GM19463 (cell line): ENCODE results near the gene B3GALT4.
A peak's percentile ranks its signal among the peaks of the same experiment; 100 is the strongest.
"Not testable (repeated sequence)": the region's sequence is repeated elsewhere in the genome, so short reads cannot be mapped to it uniquely, and the experiment has no call there.

Experiments used
- ATAC-seq: cut with Tn5 transposase; IDR thresholded peaks from one replicate; pipeline ENCODE4 v1.9.1; 2021; ENCODE audit warnings: mild to moderate bottlenecking, moderate library complexity; ENCODE audit not compliant: unreplicated experiment

B3GALT4 gene, protein sequence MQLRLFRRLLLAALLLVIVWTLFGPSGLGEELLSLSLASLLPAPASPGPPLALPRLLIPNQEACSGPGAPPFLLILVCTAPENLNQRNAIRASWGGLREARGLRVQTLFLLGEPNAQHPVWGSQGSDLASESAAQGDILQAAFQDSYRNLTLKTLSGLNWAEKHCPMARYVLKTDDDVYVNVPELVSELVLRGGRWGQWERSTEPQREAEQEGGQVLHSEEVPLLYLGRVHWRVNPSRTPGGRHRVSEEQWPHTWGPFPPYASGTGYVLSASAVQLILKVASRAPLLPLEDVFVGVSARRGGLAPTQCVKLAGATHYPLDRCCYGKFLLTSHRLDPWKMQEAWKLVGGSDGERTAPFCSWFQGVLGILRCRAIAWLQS

GRCh38 chr6:33276864-33277662 is at the start of gene B3GALT4:
B3GALT4 (plus strand) TSS chr6:33277123; CDS start chr6:33277420, 297 bp downstream.
- ATAC-seq = peak; percentile 57

- no peak for ATAC-seq
These were observed 41.7 kb upstream of the B3GALT4 start for GRCh38 chr6:33235221-33235634.

DNA sequence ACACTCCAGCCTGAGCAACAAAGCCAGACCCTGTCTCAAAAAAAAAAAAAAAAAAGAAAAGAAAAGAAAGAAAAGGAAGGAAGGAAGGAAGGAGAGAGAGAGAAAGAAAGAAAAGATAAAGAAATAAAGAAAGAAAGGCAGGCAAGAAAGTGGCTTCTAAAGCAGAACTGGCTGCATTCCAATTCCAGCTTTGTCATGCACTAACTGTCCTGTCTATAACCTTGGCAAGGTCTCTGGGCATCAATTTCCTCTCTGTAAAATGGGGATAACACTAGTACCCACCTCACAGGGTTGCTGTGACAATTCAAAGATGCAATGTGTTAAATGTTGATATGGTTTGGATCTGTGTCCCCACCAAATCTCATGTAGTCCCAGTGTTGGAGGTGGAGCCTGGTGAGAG is 40.6 kb upstream of the B3GALT4 start:
- no peak for ATAC-seq

GRCh38 chr6:33236852-33237251 is 40.1 kb upstream of the B3GALT4 start:
- no peak for ATAC-seq

DNA sequence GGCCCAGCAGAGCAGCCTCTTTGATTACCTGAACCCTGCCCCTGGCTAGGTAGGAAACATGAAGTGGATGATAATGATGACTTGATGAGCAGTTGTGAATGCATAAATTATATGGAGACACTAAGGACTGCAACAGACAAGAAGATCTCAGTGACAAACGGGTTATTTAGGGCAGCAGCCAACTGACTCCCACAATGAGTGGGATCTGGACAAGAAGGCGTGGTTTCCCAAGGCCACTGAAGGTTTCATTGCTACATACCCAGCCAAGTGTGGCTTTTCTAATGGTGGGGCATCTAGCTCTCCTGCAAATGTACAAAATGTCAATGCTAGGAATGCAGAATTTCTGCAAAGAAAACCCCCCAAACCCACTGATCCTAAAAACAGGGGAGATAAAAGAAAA is 39.2 kb upstream of the B3GALT4 start:
- ATAC-seq = no peak

- no peak for ATAC-seq
These were observed 35.0 kb upstream of the B3GALT4 start for GRCh38 chr6:33241968-33242367.

- ATAC-seq = no peak
These were observed 33.4 kb upstream of the B3GALT4 start for GRCh38 chr6:33243476-33243875.

GRCh38 chr6:33247977-33248642 is 28.8 kb upstream of the B3GALT4 start:
- no peak for ATAC-seq

GRCh38 chr6:33248643-33248931 is 28.3 kb upstream of the B3GALT4 start:
- ATAC-seq = no peak

DNA sequence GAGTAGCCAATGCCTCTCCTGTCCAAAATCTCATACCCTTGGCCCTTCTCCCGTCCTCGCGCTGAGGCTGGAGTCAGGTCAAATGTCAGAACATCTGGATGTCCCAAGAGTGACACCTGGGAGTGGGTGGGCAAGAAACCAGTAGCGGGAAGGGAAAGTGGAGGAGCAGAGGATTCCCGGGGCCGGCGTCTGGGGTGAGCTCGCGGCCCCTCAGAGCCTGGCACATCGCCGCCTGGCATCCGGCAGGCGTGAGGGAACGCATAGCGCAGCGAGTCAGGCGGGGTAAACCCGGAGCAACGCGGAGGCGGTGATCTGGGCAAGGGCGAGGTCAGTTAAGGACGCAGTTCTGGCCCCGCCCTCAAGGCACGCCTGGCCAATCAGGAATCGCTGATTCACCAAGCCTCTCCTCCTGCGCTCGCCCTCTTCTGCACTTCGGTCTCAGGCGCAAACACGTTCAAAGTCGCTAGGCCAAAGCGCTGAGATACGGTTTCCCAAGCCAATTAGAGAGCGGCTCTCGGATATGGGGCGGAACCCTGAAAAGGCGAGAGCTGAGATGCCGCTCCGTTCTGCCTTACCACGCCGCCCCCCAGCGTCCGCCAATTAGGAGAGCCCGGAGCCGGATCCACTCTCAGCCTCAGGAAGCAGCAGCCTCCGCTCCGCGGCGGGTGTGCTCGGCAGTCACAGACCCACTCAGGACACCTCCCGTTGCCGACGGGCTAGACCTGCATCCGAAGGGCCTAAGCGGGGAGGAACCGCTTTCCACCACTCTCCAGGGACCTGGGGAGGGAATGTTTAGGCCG is 27.8 kb upstream of the B3GALT4 start:
- ATAC-seq = peak; percentile 85

- no peak for ATAC-seq
These were observed 26.9 kb upstream of the B3GALT4 start for GRCh38 chr6:33249732-33250630.

DNA sequence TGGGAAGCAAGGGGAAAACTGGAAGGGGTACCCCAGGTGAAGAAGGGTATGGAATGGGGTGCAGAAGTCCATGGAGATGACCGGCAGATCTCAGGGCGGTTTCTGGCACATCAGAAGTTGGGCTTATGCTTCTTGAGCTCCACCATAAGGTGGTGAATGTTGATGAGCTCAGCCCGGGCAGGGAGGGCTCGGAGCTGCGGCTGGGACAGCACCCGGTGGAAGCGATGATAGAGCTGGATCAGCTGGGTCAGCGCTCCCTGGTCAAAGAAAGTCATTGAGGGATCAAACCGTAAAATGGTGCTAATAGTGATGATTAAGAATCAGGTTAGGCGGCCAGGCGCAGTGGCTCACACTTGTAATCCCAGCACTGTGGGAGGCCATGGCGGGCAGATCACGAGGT is 26.2 kb upstream of the B3GALT4 start:
- ATAC-seq = no peak

DNA sequence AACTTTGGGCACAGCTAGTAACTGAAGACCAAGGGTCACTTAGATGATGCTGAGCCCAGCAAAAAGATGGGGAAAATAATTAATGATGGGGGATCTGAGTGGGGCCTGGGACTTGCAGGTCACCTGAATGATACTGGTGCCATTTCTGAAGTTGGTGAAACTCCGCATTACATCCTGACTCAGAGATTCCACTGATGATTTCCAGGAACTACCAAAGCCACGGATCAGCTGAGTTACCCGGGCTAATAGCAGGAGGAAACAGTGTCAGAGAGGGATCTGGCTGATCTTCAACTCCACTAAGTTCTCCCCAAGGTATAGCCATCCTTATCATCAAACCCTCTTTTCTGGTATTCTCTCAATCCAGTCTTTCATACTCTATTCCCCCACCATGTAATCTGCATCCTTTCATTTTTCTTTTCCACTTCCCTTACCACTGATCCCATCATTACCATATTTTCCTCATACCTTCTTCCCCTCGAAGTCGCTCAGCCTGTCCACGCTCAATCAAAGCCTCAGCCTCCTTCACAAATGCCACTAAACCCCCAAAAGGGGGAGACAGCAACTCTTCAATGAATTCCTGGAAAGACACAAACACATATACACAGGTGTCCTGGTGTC is 25.4 kb upstream of the B3GALT4 start:
- ATAC-seq = no peak

- ATAC-seq = no peak
These were observed 24.2 kb upstream of the B3GALT4 start for GRCh38 chr6:33252759-33253158.

- no peak for ATAC-seq
These were observed 22.3 kb upstream of the B3GALT4 start for GRCh38 chr6:33254591-33254990.

DNA sequence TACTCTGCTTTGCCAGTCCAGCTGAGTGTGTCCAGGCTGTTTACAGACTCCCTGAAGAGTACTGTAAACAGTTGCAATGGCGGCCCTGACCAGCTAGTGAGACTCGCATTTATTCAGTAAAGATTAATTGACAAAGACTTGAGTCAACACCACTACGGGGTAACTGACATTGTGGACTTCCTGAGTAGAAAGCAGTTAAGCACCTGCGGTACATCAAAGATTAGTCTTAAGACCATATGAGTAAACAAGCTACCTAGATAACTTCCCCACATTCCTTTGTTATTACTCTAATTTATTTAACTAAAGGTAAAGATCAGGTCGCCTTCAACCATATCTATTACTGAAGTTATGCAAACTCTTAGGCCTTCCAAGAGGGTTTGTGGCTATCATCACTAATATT is 17.9 kb upstream of the B3GALT4 start:
- no peak for ATAC-seq

- not testable (repeated sequence) for ATAC-seq
These were observed 14.4 kb upstream of the B3GALT4 start for GRCh38 chr6:33262490-33262889.

DNA sequence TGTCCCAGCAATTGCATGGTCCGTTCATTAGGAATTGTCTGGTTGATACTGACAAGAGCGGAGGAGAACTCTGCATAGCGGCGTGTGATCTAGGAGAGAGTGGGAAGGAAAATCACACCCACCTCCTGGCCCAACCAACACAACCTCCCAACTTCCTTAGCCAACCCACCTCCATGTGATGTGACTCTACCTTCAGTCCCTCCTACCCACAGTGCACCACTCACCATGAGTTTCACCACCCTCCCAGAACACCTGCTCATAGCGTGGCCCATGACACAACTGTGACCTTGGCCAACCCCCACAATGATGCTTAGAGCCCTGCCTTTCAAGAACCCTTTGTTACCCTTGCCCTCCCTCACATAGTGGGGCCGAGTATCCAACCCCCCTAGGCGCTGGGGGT is 12.9 kb upstream of the B3GALT4 start:
- no peak for ATAC-seq

DNA sequence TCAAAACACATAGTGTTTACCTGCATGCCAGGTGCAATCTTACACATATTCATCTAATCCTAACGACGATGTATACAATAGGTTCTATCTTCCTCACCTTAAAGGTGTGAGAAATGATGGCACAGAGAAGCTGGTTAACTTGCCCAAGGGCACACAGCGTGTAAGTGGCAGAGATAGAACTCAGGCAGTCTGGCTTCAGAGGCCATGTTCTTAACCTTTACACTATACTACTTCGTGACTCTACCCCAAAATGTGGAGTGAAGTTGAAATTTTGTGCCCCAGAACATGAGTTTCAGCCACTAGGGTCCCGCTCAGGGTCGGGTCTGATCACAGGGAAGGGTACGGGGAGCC is 5.8 kb upstream of the B3GALT4 start:
- no peak for ATAC-seq
